ENCODE measurements around the gene ZFAND2B. TPM values are rescaled to one million over a fixed set of nuclear protein-coding genes. Genes with fewer than 3 reads are reported as not detected.

ZFAND2B gene
- total RNA-seq, 1 experiment from 2014 or later: 61.0 TPM

DNA sequence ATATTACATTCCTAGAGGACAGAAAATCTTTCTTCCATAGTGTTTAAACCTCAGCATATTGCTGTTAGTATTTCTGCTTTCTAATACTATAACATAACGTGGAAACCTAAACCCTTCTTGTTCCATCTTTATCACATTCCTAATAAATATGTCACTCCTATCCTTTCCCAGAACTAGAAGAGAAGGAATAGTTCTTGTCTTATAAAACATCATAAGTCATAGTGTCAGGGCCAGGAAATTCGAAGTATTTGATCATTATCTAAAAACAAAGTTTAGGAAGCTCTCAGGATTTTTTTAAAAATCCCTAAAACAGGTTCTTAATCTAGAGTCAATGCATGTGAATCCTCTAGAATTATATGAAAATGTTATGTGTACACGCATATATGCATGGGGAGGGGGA, 48.0 kb upstream of the ZFAND2B start:
- POLR2A ChIA-PET: interaction anchor here (0.6 to 2.8 kb wide), 11 partner anchors 9 to 143 kb away, joined by 3 to 19 read pairs (median 5); partner anchors contain the start of genes CNPPD1 and TUBA4B
- intact Hi-C loops (cut with micrococcal nuclease): no loop called here
- TF ChIP-seq, protein P1, sequence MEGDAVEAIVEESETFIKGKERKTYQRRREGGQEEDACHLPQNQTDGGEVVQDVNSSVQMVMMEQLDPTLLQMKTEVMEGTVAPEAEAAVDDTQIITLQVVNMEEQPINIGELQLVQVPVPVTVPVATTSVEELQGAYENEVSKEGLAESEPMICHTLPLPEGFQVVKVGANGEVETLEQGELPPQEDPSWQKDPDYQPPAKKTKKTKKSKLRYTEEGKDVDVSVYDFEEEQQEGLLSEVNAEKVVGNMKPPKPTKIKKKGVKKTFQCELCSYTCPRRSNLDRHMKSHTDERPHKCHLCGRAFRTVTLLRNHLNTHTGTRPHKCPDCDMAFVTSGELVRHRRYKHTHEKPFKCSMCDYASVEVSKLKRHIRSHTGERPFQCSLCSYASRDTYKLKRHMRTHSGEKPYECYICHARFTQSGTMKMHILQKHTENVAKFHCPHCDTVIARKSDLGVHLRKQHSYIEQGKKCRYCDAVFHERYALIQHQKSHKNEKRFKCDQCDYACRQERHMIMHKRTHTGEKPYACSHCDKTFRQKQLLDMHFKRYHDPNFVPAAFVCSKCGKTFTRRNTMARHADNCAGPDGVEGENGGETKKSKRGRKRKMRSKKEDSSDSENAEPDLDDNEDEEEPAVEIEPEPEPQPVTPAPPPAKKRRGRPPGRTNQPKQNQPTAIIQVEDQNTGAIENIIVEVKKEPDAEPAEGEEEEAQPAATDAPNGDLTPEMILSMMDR (IDR thresholded peaks at IDR 0.05; ENCODE audit: unreplicated experiment): no peak
- CTCF ChIA-PET: interaction anchor here (0.8 to 11.0 kb wide), 24 partner anchors 8 to 369 kb away, joined by 3 to 178 read pairs (median 6); partner anchors contain the start of genes CNPPD1, DNAJB2, GLB1L and SLC23A3
- Mint-ChIP-seq H3K9me3 (ENCODE audit: unreplicated experiment) (no peaks in the 10 kb centered on the region), H3K27me3 (ENCODE audit: insufficient read depth, unreplicated experiment) (no peaks in the 10 kb centered on the region), H3K36me3 (ENCODE audit: insufficient read depth, unreplicated experiment) (peaks cover 12% of the 10 kb centered on the region), H3K4me1 (ENCODE audit: insufficient read depth, unreplicated experiment) (peaks cover 14% of the 10 kb centered on the region), H3K27ac (ENCODE audit: low read depth, unreplicated experiment) (no peak overlapping the region), H3K4me3 (ENCODE audit: unreplicated experiment) (no peak overlapping the region)
- BruUV-seq (replicated peaks): no TSS peak
- no peak for DNase-seq (ENCODE audit: unreplicated experiment)

DNA sequence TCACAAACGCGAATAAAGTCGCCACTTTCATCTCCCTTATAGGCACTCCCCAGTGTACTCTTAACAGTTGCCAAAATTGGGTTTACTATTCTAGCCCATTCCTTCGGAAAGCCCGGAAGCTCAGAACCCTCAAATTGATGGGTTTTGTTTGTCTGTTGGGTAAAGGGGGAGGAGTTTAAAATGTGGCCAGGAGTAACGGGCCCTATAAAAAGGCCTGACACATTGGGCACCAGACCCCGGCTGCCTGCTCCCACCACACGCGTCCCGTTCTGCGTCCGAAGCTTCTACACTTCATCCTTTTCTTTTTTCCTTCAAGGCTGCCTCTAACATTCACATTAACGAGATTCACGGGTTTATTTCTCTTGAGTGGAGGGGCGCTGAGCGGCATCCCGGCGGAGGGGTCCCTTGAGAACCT, 46.8 kb upstream of the ZFAND2B start:
- no peaks in the 10 kb centered on the region for H3K27me3 Mint-ChIP-seq (ENCODE audit: insufficient read depth, unreplicated experiment)

DNA sequence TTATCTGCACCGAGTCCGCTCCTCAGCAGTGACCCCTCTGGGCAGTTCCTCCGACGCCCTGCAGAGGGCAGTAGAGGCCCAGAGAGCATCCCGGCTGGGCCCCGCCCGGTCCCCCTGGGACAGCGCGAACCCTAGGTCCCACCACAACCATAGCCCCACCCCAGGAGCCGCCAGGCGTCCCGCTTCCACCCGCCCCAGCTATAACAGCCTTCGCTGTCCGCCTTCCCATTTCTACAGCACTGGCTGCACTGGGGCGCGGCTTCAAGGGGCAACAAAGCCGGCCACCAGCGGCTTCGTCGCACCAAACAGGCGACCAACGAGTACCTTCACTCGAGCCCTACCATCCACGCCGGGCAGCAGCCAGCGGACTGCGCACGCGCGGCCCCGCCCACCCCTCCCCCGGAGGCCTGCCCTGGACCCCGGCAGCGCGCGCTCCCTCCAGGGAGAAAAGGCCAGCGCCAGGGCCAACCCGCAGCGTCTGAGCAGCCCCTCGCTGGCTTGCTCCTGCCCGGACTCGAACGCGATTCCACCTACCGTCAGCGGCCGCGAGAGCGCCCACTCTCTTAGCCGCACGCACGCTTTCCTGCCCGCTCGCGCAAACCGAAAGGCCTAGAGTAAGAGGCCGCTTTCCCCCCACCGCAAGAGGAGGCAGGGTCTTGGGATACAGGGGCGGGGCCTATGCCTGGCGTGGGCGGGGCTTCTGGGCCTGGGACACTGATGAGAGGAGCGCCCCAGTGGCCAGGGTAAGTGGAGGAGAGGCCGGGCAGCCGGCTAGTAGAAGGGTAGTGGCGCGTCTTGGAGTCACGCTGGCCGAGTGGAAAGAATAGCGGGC, 46.2 kb upstream of the ZFAND2B start, which contains the start of gene NHEJ1:
NHEJ1 (minus strand) TSS at position 630 of the 832 bp plus-strand sequence. CDS start 2,453 bp downstream, outside the sequence.
- DNase-seq (ENCODE audit: unreplicated experiment): peak; percentile 95
- intact Hi-C loops (cut with micrococcal nuclease): loop anchor here (1.0 kb wide), 5 partner anchors 16 to 192 kb away; partner anchors contain the start of genes CNPPD1 and ZFAND2B
- POLR2A ChIA-PET: interaction anchor here (0.8 to 2.8 kb wide), 9 partner anchors 10 to 135 kb away, joined by 3 to 19 read pairs (median 6); partner anchors contain the start of genes ANKZF1, ATG9A, CNPPD1 and SLC23A3
- H3K36me3 Mint-ChIP-seq (ENCODE audit: insufficient read depth, unreplicated experiment): peaks cover 8% of the 10 kb centered on the region
- H3K27me3 Mint-ChIP-seq (ENCODE audit: insufficient read depth, unreplicated experiment): no peaks in the 10 kb centered on the region
- CTCF ChIA-PET: interaction anchor here (0.6 to 11.0 kb wide), 36 partner anchors 10 to 482 kb away, joined by 3 to 178 read pairs (median 4); partner anchors contain the start of genes CNPPD1 and SLC23A3
- TF ChIP-seq, protein P1 (IDR thresholded peaks at IDR 0.05; ENCODE audit: unreplicated experiment): peak; percentile 96
- H3K9me3 Mint-ChIP-seq (ENCODE audit: unreplicated experiment): no peaks in the 10 kb centered on the region
- H3K4me3 Mint-ChIP-seq (ENCODE audit: unreplicated experiment): peak within 1 kb of the TSS; percentile 77
- peak within 1 kb of the TSS; percentile 37 for H3K27ac Mint-ChIP-seq (ENCODE audit: low read depth, unreplicated experiment)
- no TSS peak for BruUV-seq (replicated peaks)
- peaks cover 14% of the 10 kb centered on the region for H3K4me1 Mint-ChIP-seq (ENCODE audit: insufficient read depth, unreplicated experiment)

More for the DNA sequence above, 46.8 kb upstream of the ZFAND2B start:
- Mint-ChIP-seq H3K4me1 (ENCODE audit: insufficient read depth, unreplicated experiment) (peaks cover 14% of the 10 kb centered on the region), H3K36me3 (ENCODE audit: insufficient read depth, unreplicated experiment) (peaks cover 12% of the 10 kb centered on the region), H3K9me3 (ENCODE audit: unreplicated experiment) (no peaks in the 10 kb centered on the region), H3K4me3 (ENCODE audit: unreplicated experiment) (peak overlapping the region; percentile 77), H3K27ac (ENCODE audit: low read depth, unreplicated experiment) (peak overlapping the region; percentile 37)
- intact Hi-C loops (cut with micrococcal nuclease): loop anchor here (1.0 kb wide), 5 partner anchors 17 to 193 kb away; partner anchors contain the start of genes CNPPD1 and ZFAND2B
- TF ChIP-seq, protein P1 (IDR thresholded peaks at IDR 0.05; ENCODE audit: unreplicated experiment): no peak
- CTCF ChIA-PET: interaction anchor here (0.6 to 11.0 kb wide), 50 partner anchors 9 to 1333 kb away, joined by 3 to 178 read pairs (median 4); partner anchors contain the start of genes CNPPD1, GLB1L, RESP18 and SLC23A3
- BruUV-seq (replicated peaks): TSS peak; percentile 46
- DNase-seq (ENCODE audit: unreplicated experiment): no peak
- POLR2A ChIA-PET: interaction anchor here (0.6 to 2.8 kb wide), 13 partner anchors 9 to 182 kb away, joined by 3 to 19 read pairs (median 4); partner anchors contain the start of genes ANKZF1, ATG9A, CNPPD1 and SLC23A3
